HG03442 (cell line): ENCODE results near the gene TMEM266.

Source experiments
- ATAC-seq: cut with Tn5 transposase; IDR thresholded peaks from one replicate; pipeline ENCODE4 v1.9.1; 2021; ENCODE audit warnings: mild to moderate bottlenecking, moderate library complexity; ENCODE audit not compliant: unreplicated experiment

TMEM266 gene

DNA sequence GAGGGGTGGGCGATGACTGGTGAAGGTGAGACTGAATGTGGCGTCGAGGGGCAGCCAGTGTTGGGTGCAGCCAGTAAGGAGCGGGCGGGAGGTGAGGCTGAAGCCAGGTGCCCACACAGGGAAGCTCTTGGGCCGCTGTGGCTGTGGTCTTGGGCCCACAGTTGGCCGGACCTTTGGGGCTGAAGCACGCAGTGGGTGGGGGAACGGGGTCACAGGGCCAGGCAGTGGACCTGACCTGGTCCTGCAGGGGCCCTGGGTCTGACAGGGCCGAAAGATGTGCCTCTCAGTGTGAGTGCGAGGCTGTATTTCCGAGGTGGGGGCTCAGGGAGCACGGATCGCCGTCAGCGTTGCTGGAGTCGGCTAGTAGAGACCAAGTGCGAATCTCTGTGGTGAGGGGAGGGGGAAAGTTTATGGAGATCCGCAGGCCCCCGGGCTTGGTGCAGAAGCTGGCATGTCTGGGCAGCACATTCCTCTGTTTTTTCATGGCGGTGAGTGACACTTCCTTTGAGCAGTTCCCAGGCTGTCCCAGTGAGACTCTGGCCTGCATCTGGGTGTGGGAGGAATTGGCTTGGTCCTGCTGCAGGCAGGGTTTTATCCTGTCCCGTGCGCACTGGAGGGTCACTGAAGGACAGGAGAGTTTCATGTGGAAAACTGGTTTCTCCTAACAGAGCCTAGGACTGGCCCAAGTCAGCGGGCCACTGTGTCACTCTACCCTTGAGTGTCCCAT lies 100.8 kb downstream of the TMEM266 start:
- ATAC-seq, result no peak

DNA sequence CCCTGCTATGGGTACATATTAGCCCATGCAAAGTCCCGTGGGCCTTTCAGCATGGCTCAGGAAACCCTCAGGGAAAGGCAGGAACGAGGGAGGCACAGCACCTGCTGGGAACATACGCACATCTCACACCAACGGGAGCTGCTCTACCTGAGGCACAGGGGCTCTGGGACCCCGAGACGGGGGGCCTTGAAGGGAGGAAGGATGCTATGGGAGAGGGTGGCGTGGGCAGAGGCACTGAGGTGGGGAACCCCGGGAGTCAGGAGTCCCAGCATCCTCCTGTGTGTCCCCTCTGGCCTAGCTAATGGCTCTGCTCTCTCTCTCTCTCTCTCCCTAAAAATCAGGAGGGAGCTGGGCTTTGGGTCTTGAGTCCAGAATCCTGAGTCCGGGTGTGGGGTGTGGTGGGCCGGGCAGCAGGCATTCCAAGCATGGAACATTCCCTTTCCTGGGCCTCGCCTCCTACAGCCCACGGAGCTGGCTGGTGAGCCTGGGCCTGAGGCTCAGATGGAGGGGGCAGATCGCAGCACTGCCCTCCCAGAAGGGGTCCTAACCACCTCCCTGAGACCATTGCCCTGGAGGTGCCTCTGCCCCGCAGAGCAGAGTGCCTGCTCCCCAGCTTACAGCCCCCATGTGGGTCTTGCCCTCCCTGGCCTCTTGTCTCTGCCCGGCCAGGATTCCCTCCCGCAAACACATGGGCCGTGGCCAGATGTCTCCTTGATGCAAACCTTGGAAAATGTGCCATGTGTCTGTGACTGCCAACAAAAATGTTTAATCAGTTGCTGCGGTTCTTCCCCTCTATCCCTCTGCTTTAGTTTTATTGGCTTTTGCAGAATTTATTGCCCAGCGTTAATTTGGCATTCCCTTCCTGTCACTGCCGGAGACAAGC lies 101.6 kb downstream of the TMEM266 start:
- ATAC-seq, result no peak

DNA sequence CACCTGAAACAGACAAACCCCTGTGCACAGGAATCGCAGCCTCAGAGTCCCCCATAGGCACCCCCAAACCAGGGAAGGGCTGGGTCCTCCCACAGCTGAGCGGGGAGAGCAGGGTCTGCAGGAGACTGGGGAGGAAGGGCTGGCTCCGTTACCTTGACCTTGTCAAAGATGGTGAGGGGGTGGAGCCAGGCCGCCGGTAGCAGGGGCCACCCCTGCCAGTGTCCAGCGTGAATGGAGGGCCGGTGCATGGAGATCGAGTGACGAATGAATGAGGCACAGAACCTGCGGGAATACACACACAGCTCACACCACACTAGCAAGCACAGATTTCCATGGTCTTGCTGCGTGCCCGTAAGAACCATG lies 102.2 kb downstream of the TMEM266 start:
- ATAC-seq, result no peak

DNA sequence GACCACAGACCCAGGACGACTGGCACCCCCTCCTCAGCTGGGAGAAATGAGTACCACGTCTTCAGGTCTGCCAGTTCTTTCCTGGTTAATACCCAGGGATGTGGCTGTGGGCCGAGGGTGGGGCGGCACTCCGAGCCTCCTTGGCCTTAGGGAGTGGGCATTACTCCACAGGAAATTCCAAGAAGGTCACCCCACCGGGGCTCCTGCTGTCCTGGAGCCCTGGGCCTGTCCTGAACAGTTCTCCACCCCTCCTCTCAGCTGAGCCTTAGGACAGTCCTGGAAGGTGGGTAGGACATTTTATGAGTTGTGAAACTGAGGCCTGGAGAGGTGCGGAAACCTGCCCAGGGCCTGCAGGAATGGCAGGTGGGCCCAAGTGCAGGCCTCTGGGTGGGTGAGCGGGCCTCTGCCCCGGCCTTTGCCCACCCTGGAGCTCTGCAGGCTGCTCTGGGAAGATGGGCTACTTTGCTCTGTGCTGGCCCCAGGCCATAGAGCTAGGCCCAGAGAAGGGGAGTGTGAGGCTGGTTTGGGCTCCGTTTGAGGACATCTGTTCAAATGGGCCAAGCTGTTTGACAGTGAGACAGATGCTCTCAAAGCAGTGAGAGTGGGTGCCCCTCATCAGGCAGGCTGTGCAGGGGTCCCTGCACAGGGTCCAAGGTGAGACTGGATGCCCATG lies 103.1 kb downstream of the TMEM266 start:
- ATAC-seq, result no peak

DNA sequence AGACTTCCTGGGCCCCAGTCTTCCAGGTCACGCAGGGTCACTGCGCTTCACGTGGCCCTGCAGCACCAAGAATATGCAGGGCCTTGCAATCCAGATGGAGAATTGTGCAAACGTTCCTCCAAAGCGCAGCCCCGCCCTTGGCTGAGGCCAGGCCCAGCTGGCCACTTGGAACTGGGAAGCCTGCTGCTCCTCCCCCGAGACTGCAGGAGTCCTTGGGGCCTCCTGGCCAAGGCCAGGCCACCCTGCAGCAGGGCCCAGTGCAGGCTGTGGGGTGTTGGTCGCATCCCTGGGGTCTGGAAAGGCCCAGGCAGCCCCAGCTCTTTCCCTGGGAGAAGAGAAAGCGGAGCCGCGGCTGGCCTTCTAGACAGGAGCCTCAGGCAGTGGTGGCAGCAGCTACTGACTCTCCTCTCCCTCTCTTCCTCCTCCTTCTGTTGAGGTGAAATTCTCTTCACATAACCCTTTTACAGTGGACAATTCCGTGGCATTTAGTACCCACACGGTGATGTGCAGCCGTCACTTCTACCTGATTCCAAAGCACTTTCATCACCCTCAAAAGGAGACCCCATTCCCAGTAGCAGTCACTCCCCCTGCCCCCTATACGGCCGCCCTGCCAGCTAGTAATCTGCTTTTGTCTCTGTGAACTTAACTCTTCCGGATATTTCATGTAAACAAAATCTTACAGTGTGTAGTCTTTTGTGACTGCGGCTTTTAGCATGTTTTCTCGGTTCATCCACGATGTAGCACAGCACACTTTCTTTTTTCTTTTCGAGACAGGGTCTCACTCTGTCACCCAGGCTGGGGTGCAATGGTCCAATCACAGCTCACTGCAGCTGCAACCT lies 103.9 kb downstream of the TMEM266 start:
- no peak for ATAC-seq

DNA sequence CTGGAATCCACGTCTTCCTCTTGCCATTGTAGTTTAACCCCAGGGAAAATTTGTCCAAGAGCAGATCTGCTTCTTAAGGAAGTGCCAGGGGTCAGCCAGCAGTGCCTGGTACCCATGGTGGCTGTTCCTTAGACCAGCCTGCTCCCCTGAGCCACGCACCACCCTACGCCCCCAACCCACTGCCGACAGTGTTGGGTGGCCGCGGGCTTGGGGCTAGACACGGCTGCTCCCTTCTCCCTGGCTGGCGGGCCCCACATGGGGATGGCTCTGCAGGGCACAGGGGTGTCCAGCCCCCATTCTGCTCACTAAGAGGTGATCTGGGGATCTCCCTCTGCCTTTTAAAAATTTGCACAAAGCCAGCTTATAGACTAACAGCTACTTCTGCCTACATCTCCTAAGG lies 104.8 kb downstream of the TMEM266 start:
- no peak for ATAC-seq

DNA sequence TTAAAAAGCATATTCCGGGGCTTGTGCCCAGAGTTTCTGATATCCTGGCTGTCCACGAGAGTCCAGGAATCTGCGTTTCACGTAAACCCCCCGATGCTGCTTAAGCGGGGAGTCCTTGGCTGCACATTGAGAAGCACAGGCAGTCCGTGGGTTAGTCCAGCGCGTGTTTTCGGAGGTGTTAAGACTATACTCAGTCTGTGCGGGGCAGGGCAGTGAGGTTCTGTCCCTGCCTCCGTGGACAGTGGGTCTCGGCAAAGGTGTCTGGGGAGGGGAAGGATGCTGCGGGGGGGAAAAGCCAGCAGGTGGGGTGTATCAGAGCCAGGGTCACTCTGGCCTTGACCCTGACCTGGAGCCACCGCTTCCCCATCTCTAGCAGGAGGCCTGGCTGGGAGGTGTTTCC lies 106.2 kb downstream of the TMEM266 start:
- ATAC-seq, result no peak

DNA sequence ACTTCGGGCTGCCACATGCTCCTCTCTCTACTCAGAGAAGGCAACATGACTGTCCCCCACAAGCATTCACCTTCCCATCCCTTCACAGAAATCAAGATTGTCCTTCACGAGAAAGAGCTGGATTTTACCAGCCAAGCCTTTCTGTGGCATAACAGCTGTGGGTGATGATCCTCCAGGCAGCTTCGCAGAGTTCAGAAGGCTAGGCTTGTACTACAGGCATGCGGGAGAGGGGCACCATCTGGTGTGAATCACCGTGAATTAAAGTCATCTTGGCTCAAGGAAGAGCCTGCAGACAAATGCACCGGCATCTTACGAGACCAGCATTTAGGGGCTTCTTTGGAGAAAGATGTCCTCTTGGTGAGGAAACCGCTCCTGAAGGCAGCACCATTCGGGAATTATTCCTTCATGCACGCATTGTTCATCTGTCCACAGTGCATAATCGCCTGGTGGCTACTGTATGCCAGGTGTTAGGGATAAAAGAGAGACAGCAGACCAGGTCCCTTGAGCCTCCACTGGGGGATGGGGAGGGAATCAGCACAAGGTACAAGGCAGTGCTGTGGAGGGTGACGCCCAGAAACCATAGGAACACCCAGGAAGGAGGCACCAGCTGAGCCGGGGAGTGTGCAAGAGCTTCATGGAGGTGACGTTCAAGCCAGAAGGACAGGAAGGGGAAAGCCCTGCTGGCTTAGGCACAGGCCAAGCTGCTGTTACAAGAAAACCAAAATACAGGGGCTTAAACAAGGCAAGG lies 108.6 kb downstream of the TMEM266 start:
- ATAC-seq, result no peak

DNA sequence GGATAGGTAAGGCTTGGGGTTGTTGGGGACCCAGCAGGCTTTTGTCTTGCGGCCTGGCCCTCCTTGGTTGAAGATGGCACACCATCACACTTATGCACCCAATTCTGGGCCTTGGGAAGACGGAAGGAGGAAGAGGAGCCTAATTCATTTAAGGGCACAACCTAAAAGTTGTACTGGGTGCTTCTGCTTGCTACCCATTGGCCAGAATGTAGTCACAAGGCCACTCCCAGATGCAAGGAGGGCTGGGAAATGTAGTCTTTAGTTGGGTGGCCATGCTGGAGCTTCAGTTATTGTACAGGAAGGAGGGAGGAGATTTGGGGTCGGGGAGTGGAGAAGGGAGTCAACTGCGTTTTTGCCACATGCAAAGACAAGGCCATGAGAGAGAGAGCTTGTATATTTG lies 109.2 kb downstream of the TMEM266 start:
- no peak for ATAC-seq

DNA sequence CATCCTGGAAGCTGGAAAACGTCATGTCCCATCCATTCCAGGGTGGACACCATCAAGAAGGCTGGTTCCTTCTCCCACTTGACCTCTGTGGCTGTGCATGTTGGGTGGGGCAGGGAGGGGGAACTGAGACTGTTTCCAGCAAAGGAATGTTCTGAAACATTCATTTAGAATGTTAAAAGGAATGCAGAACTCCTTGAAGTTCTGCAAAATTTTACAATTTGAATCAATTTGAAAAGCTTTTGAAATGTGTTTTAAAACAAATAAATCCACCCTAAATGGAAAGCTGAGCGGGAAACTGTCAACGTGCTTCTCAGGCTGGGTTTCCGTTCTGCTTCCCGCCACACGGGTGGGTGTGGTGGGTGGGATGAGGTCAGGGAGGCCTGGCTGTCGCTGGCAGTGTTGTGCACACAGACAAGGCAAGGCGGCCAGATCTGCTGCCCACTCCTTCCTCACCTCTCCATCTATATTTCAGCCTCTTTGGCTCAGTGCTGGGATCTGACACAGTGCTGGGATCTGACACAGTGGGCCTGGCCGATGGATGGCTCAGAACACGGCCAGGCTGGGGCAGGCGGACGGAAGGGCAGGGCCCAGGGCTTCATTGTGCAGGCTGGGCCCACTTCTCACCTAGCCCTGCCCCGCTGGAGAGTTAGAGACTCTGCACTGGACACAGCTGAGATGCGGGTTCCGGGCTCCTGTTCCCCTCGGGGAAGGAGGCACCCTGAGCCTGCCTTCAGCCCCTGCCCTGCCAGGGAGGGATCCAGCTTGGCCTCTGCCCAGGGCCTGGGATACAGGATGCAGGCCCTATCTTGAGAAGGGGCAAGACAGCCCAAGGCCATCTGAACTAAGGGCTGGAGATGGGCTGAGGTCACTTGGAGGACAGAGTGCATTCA lies 110.4 kb downstream of the TMEM266 start:
- no peak for ATAC-seq

DNA sequence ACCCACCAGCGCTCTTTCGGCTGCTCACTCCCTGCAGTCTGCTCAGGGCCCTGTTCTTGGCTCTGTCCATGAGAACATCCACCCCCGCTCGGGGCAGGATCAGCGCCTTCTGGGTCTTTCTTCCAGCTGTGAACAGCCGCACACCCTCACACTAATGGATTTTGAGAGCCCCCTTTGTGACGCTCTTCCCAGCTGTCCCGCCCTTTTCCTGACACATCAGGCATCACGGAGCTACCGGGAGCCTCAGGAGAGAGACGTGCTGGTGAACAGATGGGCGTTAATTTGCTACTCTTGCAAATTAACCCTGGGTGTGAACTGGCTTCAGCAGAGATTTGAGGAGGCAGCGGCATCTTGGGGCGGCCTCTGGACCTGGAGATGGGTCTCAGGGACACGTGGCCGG lies 113.0 kb downstream of the TMEM266 start:
- no peak for ATAC-seq

DNA sequence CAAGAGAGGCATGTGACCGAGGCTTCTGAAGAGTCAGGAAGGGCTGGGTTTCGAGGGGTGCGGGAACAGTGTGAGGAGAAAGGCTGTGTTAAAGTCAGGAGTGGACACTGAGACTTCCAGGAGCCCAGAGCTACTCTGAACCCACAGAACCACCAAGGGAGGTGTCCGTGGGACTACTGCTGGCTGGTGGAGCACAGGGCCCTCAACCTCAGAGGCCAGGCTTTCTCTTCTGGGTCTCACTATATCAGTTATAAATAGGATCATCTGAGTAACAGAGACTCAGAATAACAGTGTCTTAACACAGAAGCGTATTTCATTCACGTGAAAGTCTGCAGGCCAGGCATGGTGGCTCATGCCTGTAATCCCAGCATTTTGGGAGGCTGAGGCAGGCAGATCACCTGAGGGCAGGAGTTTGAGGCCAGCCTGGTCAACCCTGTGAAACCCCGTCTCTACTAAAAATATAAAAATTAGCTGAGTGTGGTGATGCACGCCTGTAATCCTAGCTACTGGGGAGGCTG lies 113.6 kb downstream of the TMEM266 start:
- ATAC-seq, result no peak

DNA sequence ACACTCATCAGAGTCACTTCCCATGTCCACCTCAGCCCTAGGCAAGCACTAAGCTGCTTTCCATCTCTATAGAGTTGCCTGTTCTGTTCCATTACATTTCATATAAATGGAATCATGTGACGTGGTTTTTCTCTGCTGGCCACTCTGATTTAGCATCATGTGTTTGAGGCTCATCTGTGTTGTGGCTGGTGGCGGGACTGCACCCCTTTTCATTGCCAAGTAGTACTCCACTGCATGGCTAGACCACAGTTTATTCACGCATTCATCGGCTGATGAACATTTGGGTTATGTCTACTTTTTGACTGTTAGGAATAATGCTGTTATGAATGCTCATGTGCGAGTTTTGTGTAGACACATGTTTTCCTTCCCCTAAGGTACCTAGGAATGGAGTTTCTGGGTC lies 114.9 kb downstream of the TMEM266 start:
- no peak for ATAC-seq

DNA sequence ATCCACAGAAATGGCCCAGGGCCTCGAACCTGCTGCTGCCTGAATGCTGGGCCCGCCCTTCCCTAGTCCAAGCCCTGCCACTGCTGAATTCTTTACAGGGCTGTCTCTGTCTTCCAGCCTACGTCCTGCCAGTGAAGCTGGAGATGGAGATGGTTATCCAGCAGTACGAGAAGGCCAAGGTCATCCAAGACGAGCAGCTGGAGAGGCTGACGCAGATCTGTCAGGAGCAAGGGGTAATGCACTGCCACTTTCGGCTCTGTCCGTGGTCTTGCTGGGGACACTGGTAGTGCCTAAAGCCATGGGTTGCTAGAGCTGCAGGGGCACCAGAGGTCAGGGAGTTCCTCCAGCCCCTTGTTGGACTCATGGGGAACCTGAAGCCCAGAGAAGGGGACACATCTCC lies 115.7 kb downstream of the TMEM266 start:
- ATAC-seq, result no peak

DNA sequence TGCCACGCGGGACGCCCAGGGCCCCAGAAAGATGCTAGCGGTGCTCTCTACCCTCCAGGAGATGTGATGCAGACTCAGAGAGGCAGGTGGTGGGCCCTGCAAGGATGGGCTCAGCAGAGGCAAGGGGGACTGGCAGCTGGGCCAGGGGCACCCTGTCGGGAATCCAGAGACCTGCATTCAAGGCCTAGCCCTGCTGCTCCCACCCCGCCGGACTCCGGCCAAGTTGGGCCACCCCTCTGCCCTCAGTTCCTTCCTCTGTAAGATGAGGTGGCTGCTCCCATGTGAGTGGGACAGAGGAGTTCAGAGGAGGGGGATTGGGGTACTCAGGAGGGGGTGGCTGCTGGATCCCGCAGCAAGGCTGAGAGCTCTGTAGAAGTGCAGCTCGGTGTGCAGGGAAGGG lies 116.3 kb downstream of the TMEM266 start:
- ATAC-seq, result no peak

DNA sequence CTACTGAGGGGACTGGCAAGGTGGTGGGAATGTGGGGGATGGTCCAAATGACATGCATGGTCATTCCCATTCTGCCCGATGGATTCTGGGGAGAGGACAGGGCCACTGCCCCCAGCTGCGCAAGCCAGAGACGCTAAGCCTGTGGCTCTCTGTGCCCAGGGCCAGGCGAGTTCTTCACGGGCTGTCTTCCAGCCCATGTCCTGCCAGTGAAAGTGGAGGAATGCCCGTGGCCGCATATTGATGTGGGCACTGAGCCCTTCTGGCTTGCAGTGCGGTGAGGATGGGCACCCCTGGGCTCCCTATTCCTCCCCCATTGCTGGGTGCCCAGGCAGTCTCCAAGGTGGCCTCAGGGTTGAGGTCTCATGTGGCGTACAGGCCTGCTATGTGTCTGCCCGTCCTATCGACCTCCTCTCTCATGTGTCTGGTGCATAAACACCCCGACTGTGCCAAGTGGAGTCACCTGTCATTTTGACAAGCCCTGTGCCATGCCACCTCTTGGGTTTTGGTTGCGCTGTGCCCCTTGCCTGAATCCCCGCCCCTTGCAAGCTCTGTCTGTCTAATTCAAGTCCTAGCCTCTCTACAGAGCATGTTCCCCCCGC lies 116.8 kb downstream of the TMEM266 start:
- ATAC-seq, result no peak

DNA sequence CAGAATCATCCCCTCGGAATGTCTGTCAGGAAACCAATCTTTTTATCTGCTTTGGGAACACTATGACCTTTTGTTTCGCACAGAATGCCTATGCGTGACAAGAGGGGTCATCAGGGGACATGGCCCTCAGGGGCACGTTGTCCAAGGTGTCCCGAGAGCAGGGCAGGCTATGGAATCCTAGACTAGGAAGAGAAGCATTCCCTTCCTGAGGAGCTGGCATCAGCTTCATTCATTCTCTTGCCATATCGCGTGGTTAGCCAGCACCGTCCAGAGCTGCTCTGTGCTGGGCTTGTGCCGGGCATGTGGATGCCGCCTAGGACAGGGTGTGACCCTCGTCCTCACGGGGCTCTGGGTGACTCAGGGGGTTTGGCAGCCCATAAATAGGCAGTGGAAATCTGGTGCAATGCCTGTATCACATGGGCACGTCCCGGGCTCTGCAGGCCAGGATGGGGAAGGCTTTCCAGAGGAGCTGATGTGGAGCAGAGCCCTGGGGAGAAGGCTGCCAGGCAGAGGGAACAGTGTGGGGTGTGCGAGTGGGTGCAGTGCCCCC lies 117.8 kb downstream of the TMEM266 start:
- ATAC-seq, result no peak

DNA sequence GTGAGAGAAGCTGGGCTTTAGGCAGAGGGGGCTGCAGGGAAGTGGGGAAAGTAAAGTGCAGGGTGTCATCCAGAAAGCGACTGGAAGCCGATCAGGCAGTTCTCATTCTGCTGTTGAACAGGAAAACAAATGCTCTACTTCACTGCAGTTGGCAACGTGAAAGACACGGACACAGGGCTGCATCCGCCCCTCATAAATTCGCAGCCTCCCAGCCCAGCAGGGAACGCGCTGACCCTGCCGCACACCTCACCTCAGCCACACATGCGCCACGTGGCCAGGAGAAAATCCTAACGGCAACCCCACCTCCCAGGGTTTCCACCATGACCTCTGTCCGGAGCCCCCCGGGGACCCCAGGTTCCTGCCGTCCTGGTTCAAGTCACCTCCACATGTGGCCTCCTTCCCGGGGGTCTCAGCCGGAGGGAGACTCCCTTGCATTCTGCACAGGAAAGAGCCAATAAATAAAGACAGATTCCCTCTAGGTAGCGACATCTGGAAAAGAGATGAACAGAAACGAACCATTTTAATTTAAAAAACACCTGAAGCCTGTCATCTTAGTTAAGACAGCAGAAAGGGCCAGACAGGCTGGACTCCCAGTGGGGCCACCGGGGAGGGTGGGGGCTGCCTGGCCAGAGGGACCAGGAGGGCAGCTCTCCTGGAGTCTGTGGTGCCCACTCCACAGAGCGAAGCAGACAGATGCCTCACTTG lies 118.7 kb downstream of the TMEM266 start:
- no peak for ATAC-seq
